Astrocyte of the spinal cord (primary cell): Measurements from ENCODE around the gene CST3.

Source experiments
- DNase-seq: peaks from one replicate; pipeline ENCODE4 v3.0.0; 2011; ENCODE audit warnings: low read depth, low spot score
- H3K4me3 ChIP-seq: 2 replicates; pipeline ENCODE4 v1.5.1; 2011; ENCODE audit warnings: low read depth, mild to moderate bottlenecking, low read length, moderate library complexity
- in situ Hi-C: cut with HindIII; loops from 2 replicates; pipeline ENCODE4 v1.10.0; 2017; ENCODE audit warnings: low sequenced_read_pairs
- TF ChIP-seq, protein P1 (sequence below): IDR thresholded peaks from 2 replicates; pipeline ENCODE4 v1.5.1; 2012; ENCODE audit warnings: low read depth, mild to moderate bottlenecking, low read length, inconsistent platforms

CST3 gene

GRCh38 chr20:23680146-23680545 is 42.4 kb upstream of the CST3 start:
- in situ Hi-C loops = no loop called here

DNA sequence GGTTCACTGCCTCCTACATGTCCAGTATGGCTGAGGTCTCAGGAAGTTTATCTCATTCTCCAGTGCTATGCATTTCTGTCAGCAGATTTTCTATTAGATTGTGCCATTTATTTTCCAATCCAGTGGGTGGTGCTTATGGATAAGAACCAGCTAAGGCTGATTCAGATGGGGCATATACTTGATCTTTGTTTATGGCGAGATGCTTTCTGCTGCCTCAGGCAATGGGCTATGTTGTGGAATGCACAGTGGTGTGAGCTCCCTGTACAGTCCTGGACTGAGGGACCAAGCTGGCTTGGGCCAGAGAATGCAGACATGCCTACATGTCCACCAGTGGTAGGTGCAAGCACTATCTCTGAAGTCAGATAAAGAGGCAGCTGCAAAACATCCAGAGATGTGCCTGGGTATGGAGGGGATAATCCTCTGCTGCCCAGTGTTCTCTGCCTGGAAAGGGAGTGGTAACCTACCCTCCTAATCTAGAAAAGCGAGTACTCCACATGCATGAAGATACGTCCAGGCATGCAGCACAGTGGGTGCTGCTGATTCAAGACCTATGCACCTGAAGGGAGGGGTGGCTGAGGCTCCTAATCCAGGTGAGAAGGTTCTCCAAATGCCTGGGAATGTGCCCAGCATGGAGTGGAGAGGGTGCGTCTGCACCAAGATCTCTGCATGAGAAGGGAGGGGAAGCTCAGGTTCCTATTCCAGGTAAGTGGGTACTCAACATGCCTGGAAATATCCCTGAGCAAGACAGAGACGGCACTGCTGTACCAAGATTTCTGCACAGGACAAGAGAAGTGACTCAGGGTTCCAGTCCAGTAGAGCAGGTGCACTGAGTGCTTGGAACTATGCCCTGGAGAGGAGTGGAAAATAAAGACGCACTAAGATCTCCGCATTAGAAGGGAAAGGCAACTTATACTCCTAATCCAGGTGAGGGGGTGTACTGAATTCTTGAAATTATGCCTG is 41.7 kb upstream of the CST3 start:
- TF ChIP-seq, protein P1, sequence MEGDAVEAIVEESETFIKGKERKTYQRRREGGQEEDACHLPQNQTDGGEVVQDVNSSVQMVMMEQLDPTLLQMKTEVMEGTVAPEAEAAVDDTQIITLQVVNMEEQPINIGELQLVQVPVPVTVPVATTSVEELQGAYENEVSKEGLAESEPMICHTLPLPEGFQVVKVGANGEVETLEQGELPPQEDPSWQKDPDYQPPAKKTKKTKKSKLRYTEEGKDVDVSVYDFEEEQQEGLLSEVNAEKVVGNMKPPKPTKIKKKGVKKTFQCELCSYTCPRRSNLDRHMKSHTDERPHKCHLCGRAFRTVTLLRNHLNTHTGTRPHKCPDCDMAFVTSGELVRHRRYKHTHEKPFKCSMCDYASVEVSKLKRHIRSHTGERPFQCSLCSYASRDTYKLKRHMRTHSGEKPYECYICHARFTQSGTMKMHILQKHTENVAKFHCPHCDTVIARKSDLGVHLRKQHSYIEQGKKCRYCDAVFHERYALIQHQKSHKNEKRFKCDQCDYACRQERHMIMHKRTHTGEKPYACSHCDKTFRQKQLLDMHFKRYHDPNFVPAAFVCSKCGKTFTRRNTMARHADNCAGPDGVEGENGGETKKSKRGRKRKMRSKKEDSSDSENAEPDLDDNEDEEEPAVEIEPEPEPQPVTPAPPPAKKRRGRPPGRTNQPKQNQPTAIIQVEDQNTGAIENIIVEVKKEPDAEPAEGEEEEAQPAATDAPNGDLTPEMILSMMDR = no peak
- in situ Hi-C loops = no loop called here
- no peak overlapping the region for H3K4me3 ChIP-seq
- DNase-seq = no peak

More at GRCh38 chr20:23680146-23680545, 42.4 kb upstream of the CST3 start:
- no peak for DNase-seq
- TF ChIP-seq, protein P1 = no peak
- no peak overlapping the region for H3K4me3 ChIP-seq

DNA sequence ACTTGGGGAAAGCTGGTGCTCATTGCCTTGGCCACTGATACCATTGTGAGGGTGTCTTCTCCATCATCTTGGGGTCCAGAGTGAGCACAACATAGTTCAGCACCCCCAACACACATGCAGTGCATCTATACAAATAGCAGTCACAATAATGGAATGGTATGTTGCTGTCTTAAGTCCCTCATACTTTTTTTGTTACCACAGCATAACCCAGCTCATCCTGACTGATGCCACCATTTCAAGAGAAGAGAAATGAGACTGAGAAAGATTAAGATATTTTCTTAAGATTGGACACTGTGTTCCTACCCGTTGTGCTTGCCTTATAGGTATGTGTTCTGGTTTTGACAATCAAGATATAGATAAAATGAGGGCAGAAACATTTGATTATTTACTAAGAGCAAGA is 35.5 kb upstream of the CST3 start:
- no peak overlapping the region for H3K4me3 ChIP-seq
- DNase-seq = no peak
- TF ChIP-seq, protein P1 = no peak
- in situ Hi-C loops = no loop called here

- no peak for DNase-seq
- in situ Hi-C loops = no loop called here
- TF ChIP-seq, protein P1 = no peak
These were observed 34.4 kb upstream of the CST3 start for GRCh38 chr20:23672158-23672557.

GRCh38 chr20:23671479-23671878 is 33.7 kb upstream of the CST3 start:
- TF ChIP-seq, protein P1 = no peak
- H3K4me3 ChIP-seq = no peak overlapping the region
- no peak for DNase-seq
- in situ Hi-C loops = no loop called here

More at GRCh38 chr20:23672158-23672557, 34.4 kb upstream of the CST3 start:
- no peak overlapping the region for H3K4me3 ChIP-seq

GRCh38 chr20:23670361-23670760 is 32.6 kb upstream of the CST3 start:
- DNase-seq = no peak
- in situ Hi-C loops = no loop called here

More at GRCh38 chr20:23670361-23670760, 32.6 kb upstream of the CST3 start:
- TF ChIP-seq, protein P1 = no peak
- no peak overlapping the region for H3K4me3 ChIP-seq
